ENCODE data around the gene SH2D1B.
"Not testable (repeated sequence)": the region's sequence is repeated elsewhere in the genome, so short reads cannot be mapped to it uniquely, and the experiment has no call there.

SH2D1B gene

GRCh38 chr1:162361349-162361748 lies 50.6 kb downstream of the SH2D1B start:
- no peak for DNase-seq (ENCODE audit: low read depth)

DNA sequence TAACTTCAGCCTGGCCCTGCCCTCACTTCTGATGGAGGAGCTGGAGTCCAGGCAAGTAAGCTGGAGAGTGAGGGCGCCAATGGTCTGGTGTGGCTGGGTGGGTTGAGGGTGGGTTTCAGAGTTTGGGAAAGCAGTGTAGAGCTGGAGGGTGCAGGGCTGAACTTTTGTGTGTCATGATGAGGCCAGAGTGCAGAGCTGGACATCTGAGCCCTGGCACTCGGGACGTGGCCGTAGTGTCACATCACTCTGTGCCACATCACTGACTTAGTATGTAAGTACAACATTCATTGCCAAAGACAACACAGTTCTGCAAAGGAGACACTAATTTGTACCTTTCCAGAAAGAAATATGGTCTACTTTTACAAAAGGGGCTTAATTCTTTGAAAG lies 51.1 kb downstream of the SH2D1B start:
- no peak for DNase-seq (ENCODE audit: low read depth)

DNA sequence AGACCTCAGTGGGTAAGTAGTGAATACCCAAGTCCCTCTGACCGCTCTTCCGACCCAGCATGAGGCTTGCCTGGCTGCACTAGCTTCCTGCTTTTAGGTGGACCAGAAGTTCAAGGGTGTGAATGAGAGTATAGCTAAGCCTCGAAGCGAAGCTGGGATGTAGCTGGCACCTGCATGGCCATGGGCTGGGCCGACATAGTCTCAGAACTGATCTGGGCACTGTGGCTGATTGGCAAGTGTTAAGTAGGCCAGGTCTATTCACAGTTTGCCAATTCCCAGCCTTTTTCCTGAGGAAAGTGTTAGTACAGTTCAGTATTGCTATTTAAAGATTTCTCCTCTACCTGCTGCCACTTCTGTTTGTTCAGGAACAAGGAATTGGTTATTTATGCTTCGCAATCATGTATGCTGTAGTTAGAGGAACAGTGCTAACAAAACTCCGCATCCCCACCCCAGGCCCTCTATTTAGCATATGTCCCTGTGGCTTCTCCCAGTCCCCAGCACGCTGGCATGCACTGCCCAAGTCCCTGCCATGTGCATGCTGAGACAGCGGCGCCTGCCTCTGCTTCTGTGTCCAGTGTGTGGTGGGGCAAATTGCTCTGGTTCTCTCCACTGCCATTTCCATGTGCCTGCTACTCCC lies 51.6 kb downstream of the SH2D1B start:
- DNase-seq (ENCODE audit: low read depth), result no peak

DNA sequence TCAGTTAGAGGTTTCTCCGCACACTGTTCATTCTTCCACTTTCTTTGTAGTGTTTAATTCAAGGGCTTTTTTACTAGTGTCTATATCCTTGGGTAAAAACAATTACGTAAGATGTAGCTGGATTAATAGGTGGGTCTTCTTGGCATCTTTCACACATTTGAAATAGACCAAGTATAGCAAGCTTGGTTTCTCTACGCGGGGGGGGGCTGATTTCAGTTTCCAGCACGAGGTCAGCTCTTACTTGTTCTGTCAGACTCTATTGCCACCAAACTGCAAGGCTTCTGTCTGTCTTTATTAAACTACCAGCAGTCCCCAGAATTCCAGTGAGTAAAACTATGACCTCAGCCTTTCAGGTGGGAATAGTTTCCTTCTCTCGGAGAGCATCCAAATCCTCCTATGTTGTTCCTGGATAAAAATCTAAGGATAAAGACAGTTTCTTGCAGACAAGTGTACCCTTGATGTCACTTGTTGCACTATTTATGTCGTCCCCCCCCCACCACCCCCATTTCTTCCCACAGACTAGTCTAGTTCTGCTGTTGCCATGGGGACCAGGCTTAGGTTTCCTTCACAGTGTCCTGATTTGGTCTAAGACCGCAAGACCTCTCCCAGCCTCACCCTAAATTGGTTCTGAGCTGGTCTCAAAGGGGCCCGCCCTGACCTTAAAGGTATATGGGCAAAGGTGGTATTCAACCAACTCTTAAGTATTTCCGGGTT lies 52.3 kb downstream of the SH2D1B start:
- no peak for DNase-seq (ENCODE audit: low read depth)

GRCh38 chr1:162358928-162359327 lies 53.0 kb downstream of the SH2D1B start:
- DNase-seq (ENCODE audit: low read depth), result no peak

DNA sequence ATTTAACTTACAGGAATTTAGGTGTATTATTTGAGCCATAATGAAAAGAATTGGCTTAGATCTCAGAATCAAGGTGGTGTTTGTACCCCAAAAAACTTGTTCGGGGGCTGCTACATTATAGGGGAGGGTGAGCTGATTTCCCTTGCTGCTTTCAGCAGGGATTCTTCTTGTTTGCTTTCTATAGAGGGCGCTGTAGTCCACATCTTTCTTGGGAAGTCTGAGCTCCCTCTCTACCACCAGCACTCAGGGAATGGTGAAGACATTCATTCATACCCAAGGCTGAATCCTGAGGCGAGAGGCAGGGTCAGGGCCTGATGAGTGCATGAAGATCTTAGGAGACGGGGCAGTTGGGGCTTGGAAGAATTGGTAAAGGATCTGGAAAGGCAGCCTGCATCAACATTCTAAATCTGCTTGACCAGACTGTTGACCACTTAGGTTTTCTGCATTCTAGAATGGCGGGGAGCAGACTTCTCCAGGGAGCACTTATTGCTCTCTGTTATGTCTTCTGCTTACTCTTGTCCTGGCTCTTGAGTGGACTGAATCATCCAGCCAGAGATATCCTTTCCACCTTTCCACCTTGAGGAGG lies 54.2 kb downstream of the SH2D1B start:
- no peak for DNase-seq (ENCODE audit: low read depth)

DNA sequence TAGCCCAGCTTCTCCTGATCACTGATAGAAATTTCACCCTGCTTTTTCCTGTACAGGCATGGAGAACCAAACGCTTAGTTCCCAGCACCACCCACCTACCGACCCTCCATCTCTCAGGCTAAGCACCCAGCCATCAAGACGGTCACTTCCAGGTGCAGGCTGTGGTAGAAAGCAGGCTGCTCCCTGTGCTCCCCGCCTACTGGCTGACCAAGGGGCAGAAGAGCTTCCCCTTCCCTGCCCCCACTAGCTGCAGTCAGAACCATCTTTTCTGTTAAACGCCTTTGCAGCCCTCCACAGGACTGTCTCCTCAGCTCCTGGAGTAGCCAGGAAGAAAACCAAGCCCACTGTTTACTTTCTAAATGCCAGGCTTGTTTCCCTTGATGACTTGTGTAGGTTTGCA lies 58.2 kb downstream of the SH2D1B start:
- DNase-seq (ENCODE audit: low read depth), result no peak

- DNase-seq (ENCODE audit: low read depth), result no peak
Observed at GRCh38 chr1:162353078-162353477, 58.9 kb downstream of the SH2D1B start.

DNA sequence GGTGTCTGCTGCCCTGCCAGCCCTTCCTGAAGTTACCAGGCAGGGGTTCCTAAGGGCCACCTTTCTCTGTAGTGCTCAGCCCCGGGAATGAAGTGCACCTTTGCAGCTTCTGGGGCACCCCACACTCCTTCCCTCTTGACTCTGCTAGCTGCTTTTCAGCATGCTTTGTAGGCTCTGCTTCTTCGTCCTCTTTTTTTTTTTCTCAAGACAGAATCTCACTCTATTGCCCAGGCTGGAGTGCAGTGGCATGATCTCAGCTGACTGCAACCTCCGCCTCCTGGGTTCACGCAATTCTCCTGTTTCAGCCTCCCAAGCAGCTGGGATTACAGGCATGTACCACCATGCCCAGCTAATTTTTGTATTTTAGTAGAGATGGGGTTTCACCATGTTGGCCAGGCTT lies 60.1 kb downstream of the SH2D1B start:
- not testable (repeated sequence) for DNase-seq (ENCODE audit: low read depth)

GRCh38 chr1:162351246-162351842 lies 60.6 kb downstream of the SH2D1B start:
- DNase-seq (ENCODE audit: low read depth), result no peak

GRCh38 chr1:162349635-162350330 lies 62.2 kb downstream of the SH2D1B start:
- no peak for DNase-seq (ENCODE audit: low read depth)

- DNase-seq (ENCODE audit: low read depth), result no peak
Observed at GRCh38 chr1:162347281-162347680, 64.7 kb downstream of the SH2D1B start.

Data from CMK (cell line).